ENCODE measurements around the gene TEDDM1.
"Not testable (repeated sequence)": the region's sequence is repeated elsewhere in the genome, so short reads cannot be mapped to it uniquely, and the experiment has no call there.

The TEDDM1 gene, protein sequence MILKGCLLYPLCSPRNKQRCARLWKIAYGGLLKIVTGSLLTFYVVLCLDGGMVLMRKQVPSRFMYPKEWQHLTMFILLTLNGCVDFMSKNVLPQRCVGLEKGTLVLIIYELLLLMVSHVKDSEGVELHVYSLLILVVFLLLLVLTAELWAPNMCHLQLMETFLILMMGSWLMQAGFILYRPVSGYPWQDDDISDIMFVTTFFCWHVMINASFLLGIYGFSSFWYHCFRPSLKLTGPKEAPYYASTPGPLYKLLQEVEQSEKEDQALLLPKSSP

DNA sequence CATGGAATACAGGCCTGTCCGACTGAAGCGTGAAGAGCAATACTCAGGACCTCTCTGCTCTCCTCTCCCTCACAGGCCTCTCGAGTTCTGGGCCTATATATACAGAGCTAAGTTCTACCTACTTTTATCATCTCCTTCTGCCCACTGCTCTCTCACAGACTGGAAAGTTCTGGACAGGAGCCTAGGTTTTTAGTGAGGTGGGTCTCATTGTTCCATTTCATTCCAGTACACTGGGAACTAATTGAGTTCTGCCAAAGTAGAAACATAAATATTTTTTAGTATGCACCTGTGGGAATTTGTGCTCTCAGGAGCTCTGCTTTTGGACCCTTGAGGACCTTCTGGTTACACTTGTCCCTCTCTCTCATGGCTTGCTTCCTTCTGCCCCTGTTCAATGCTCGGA, at the start of gene TEDDM1:
TEDDM1 (minus strand) TSS at position 101 of the 400 bp plus-strand sequence. CDS start 182 bp downstream, outside the sequence.
- DNase-seq: no peak

DNA sequence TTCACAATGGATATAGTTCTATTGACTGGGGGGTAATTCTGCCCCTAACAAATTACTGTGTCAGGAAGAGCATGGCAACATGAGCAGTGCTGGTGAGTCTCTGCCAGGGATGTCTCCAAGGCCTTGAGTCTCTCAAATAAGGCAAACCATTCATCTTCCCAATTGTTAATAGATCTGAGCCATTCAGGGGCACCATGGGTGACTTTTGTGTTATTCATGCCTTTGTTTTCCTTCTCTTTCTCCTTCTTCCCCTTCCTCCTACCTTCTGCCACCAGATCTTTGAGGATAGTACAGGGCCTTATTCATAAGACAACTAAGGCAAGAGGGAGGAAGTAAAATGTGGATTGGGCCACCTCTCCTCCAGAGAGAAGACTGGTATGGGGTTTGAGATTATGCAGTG, 49.6 kb upstream of the TEDDM1 start, which contains the start of gene RGSL1:
RGSL1 (plus strand) TSS at position 60 of the 400 bp plus-strand sequence; CDS start at position 80, 20 bp downstream.
- DNase-seq: no peak

DNA sequence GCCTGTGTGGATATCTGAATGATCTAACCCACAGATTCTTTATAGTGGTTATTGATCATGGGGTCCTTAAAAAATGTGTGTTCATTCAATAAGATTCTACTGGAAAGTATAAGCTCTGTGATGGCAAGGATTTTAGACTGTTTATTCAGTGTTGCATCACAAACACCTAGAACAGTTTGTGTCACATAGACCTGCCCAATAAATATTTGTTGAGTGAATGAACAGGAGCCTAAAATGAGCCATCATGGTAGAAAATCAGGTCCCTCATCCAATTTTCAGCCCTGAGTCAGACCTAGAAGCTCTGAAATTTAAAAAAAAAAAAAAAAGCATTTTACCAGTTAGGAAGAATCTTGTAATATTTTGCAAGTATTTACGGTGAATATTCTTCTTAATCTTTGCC, 47.2 kb upstream of the TEDDM1 start:
- DNase-seq: no peak

DNA sequence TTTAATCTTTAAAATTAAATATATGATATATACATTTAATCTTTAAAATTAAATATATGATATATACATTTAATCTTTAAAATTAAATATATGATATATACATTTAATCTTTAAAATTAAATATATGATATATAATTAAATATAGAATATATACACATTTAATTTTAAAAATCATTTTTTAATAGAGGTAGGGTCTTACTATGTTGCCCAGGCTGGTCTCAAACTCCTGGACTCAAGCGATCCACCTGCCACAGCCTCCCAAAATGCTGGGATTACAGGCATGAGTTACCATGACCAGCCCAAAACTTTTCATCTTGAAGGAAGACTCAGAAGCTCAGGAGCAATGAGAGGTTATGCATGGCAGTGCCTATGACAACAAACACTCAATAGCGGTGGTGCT, 46.7 kb upstream of the TEDDM1 start:
- not testable (repeated sequence) for DNase-seq

DNA sequence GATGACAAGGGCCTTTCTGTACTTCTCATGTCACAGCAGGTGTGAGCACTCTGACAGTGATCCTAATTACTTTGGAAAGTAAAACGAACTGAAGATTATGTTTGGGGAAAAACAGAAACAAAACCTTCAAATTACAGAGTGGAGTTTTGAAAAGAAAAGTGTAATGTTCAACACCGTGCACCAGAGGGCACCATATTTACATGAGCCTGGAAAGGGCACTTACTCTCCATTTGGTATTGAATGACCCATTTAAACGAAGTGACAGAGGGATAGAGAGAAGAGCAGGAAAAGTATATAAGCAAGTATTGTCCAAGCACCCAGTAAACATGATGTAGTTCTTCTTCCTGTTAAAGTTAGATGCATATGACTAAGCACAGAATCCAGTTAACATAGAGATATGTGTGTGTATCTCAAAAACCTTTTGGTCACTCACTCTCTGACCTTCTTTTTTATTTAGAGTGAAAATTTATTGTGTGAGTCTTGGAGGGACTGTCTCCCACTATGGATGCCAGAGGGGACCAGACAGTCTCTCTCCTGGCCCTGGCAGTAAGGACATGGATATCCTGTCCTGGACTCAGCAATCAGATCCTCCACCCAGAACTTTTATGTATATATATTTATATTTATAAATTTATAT, 45.7 kb upstream of the TEDDM1 start:
- DNase-seq: peak; percentile 26

DNA sequence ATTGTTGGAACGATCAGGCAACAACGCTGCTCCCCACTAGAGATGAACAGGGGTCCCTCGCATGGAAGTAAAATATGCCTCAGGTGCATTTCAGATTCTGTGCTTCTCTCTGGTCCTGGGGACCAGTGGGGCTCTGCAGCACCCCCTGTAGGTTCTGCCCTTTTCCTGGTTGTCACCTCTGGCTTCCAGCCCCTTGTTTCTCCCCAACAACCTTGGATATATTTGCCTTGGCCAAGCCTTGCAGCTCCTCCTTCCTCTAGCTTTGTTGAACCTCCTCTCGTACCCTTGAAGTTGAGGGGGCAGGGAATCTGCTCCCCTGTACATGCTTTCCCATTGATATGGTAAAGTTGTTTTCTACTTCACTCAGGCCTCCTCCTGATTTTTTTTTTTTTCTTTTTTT, 44.0 kb upstream of the TEDDM1 start:
- no peak for DNase-seq

DNA sequence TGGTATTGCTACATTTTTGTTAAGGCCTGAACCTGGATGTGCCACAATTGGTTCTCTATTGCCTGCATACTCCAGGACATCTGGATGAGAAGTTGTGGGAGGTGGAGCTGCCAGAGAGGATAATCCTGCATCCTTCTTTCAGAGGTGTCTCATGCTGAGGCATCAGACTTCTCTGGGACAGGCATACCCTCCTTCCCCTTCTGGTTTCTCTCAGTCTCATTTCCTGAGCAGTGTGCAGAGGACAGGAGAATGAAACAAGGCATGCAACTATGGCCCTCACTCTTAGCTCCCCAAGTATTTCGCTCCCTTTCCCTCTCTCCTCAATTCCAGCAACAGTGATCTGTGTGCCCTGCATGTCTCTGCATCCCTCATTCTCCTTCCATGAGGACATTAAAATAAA, 41.9 kb upstream of the TEDDM1 start:
- no peak for DNase-seq

DNA sequence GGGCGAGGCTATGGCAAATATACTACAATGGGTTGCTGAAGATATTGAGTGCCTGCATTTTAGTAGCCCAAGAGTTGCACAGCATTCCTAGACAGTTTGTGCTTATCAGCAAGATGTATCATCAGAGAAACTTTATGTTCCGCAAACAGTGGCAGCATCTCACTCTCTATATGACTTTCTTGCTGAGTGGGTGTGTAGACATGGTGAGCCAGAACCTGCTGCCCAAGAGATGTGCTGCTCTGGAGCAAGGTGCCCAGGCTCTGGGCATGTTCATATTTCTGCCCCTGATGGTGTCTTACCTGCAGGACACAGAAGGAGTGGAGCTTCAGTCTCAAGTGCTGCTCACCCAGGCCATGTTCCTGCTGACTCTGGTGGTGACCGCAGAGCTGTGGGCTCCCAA, 41.3 kb upstream of the TEDDM1 start:
- DNase-seq: no peak

DNA sequence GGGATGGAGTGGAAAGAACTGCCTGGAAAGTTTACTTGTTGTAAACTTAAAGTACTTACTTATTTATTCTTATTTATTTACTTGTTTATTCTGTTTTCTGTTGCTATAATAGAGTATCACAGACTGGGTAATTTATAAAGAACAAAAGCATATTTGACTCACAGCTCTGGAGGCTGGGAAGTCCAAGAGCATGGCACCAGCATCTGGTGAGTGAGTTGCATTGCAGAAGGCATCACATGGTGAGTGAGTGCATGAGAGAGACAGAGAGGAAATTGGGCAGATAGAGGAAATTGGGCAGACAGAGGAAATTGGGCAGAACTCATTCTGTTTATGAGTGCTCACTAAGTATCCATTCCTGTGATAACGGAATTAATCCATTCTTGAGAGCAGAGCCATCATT, 37.9 kb upstream of the TEDDM1 start:
- DNase-seq: no peak

DNA sequence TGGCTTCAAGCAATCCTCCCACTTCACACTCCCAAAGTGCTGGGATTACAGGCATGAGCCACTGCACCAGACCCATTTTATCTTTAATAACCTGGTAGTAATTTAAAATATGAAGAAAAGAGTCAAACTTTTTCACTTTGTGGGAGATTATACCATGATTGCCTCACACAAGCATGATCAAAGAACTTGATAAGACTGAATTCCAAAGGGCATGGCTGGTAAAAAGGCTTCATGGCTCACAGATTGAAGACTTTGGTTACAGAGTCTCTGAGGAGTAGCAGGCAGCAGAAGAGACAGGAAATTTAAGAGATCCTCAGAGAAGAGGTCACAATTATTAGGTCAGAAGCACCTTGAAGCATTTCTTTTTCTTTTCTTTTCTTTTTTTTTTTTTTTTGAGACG, 33.1 kb upstream of the TEDDM1 start:
- DNase-seq: no peak

DNA sequence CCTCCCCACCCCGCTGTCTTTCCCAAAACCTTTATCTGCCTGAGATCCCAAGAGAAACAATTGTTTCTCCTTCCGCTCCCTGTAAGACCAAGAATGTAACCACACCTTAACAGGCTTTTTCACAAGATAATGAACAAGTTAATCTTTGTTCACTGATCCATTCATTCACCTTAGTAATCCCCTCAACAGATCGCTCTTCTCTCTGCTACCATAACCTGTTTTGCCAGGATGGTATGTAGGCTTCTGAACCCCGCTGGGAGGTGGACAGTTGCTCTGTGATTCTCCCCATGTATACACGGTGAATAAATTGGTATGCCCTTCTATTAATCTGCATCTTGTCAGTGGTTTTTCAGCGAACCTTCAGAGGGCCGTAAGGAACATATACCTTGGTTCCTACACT, 30.8 kb upstream of the TEDDM1 start:
- DNase-seq: no peak

DNA sequence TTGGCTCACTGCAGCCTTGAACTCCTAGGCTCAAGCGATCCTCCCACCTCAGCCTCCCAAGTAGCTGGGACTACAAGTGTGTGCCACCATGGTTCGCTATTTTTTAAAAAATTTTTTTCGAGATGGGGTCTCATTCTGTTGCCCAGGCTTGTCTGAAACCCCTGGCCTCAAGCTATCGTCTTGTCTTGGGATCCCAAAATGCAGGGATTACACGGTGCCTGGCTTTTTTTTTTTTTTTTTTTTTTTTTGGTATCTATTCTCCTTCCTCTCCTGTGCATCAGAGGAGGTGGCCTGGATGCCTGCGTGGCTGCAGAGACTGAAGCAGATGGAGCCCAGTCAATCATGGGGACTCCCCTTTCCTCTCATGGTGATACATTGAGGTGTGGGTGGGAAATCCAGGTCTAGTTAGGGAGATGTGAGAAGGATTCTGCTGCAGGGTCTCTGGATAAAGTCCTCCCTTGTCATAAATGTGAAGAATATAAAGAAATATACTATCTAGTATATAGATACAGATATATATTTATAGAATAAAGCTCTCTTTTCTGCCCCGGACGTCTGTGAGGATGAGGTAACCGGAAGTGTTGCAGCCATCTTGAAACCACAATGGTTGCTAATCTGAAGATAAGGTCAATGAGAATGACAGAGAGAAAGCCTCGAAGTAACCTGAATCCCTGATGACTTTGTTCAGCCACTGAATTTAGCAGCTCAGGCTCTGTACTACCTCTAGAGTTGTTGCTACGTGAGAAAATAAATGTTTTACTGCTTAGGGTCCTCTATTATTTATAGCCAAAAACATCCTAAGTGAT, 30.0 kb upstream of the TEDDM1 start:
- DNase-seq: no peak

DNA sequence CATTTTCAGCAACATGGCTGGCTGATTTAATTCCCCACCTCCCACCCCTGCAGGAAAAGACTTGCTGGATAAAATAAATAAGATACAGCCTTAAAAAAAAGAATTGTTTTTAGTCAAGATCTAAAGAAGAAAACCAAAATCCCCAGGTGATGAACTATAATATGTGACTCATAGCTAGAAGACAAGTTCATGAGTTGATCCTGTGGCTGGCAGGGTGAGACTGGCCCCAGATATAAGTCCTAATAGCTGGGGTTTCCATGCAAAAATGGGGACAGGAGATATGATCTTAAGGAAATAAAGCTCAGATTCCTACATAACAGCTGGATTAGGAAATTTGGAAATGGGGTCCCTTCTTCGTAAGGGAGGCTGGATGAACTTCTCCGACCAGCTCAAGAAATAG, 27.6 kb upstream of the TEDDM1 start:
- no peak for DNase-seq

DNA sequence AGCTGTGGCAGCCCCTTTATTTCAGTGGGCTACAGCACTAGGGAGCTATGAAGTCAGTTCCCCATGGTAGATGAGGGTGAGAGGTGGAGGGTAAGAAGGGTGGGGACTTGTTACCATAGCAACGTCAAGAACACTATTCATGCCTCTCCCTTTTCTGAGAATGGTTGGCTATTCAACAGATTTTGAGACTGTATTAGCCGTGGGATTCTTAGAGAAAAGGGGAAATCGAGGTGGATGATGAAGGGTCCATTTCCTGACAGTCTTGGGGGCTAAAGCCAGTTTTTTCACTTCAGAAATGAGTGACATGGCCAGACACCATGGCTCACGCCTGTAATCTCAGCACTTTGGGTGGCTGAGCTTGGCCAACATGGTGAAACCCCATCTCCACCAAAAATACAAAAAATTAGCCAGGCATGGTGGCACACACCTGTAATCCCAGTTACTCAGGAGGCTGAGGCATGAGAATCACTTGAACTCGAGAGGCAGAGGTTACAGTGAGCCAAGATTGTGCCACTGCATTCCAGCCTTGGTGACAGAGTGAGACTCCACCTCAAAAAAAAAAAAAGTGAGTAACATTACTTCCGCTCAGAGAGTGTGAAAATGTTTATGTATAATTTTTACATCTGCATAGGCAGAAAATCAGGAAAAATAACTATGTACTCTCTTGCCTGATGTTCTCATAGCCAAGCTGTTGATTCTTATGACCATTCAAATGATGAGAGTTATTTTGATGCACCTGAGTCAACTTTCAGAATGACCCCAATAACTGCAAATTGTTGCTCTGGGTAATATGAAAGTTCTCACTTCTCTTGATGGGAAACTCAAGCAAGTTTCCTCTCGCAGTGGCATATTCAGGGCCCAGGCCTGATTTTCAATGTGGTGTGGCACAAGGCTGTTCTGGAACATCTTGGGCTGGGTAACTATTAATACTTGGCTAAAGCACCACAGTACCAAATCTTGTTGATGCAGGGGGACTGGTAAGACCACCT, 26.3 kb upstream of the TEDDM1 start:
- no peak for DNase-seq

DNA sequence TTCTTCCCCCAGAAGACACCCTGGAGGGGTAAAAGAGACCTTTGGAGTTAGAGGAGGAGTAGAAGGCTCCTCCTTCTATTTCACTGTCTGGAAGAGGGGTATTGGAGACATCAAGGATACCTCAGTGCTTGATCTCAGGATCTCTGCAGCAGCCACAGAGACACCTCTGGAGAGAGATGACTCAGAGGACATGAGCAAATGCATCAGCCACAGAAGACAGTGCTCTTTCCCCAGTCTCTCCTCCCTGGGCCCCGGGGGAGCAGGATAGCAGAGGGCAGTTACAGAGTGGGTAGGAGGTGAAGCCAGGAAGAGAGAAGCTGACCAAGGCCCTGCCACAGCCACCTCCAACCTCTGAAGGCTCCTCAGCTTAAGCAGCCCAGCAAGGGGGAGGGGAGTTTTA, 15.3 kb upstream of the TEDDM1 start:
- DNase-seq: no peak

DNA sequence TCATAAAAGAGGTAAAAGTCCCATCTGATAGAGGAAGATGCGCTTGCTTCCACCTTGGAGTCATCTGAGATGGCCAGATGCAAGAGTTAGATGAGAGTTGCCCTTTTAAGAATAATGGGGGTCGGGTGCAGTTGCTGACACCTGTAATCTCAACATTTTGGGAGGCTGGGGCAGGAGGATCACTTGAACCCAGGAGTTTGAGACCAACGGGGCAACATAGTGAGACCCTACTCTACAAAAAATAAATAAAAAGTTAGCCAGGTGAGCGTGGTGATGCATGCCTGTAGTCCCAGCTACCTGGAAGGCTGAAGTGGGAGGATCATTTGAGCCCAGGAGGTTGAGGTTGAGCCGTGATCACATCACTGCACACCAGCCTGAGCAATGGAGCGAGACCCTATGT, 13.5 kb upstream of the TEDDM1 start:
- no peak for DNase-seq

DNA sequence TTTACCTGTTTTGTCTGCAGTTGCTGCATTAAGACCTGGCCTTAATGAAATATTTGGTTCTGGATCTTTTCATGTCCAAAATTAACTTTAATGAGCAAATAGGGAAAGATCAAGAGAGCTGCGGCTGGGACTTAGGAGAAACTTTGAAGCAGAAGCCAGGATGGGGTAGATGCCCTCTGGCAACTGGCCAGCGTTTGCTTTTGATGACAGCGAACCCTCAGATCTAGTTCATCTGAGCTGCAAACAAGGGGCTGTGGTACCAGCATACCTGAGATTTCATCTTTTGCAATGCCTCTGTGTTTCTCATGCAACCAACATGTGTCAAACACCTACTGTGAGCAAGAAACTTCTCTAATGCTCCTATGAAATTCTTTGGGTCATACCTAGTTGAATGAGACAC, 13.0 kb upstream of the TEDDM1 start:
- DNase-seq: no peak

DNA sequence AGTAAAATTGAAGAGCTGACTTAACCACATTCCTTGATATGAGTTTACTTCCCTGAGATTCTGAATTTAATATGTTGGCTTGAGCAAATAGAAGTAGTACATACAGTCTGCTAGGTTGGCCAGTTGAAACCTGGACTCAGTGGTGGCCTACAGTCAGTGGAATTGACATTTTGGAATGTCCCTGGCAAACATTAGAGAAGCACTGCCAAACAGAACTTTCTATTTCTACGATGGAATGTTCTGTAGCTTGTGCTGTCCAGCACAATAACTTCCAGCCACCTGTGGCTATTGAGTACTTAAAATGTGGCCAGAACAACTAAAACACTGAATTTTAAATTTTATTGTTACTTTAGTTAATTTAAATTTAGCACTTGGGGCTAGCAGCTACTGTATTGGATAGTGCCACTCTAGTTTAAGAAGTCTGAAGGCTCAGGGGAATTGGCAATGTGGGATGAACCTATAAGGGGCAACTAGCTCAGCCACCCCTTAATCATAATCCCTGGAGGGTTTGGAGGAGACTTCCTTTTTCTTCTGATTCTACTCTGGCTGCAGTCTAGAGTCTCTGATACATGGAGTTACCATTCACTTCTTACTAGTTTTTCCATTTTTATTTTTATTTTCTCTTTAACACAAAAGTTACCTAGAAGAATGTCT, 10.3 kb upstream of the TEDDM1 start:
- no peak for DNase-seq

DNA sequence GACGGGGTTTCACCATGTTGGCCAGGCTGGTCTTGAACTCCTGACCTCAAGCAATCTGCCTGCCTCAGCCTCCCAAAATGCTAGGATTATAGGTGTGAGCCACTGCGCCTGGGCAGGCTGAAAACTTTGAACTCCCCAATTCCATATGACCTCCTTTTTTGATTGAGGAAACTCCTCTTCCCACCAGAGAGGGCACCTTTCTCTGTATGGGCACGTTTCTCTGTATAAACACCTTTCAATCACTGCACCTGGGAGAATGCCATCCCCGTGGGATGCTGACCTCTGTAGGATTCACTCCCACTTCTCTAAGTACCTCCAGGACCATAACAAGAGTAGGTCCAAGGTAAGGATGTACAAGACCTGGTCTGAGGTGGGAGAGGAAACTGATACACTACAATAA, 9.7 kb upstream of the TEDDM1 start:
- no peak for DNase-seq

DNA sequence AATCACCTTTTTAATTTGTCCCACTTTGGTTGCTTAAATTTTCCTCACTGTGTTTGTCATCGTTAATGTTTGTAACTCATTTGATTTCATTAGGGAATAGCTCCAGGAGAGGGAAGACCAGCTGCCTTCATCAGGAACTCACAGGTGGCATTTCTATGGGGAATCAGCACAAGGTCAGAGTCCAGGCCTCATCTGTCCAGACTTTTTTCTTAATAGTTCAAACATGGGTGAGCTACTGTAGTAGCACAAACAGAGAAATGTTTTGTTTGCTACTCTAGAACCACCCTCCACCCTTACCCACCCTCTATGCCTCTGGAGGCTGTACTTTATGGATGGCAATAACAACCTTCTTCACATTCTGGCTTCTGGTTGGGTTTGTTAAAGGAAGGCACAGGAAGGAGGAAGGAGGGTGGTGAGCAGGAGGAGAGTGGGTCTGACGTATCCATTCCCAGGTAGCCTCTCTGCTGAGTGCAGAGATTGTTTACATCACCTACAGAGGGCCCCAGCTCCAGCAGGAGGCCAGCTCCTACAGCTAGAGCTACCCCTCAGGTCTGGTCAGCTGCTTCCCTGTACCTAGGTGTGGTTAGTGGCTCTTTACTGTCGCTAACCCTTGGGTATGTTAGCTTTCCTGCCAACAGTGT, 8.1 kb upstream of the TEDDM1 start:
- DNase-seq: no peak

DNA sequence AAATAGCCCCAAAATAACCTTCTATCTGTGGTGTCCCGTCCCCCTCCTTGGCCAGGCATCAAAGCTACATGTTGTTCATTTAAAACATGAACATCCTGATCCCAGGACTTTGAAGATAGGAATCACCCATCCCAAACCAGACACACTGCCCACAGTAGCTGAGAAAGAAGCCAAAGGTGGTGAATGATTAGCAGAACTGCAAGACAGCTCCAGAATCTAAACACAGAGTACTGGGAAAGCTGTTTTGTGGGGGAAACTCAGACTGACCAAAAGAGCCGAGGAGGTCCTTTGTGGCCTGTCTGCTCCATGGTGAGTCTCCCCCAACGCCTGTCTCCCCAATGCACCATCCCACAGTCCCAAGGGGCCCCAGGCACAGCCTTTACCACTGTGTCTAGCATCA, 7.3 kb upstream of the TEDDM1 start:
- DNase-seq: no peak

DNA sequence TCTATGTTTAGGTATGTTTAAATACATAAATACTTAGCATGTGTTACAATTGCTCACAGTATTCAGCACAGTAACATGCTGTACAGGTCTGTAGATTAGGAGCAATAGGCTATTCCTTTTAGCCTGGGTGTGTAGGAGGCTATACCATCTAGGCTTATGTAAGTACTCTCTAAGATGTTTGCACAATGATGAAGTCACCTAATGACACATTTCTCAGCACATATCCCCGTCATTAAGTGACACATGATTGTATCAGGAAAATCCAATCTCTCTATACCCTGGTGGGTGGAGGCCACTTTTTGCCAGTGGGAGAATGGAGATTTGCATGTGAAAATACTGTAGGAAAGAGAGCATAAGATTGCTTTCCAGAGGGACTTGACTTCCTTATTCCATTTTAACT, 5.5 kb upstream of the TEDDM1 start:
- DNase-seq: no peak
